Stimulated activated CD8-positive, alpha-beta memory T cell treated with anti-CD3 and anti-CD28 coated beads, Interleukin-4, amount 100 ng/mL, for 24 hours (primary cell): ENCODE results near the gene MPP1.

Source experiments
- DNase-seq: peaks from one replicate; pipeline ENCODE4 v3.0.0-alpha.2; 2020; ENCODE audit warnings: low read depth

Gene MPP1

GRCh38 chrX:154812341-154813101, 7.2 kb upstream of the MPP1 start:
- no peak for DNase-seq

- no peak for DNase-seq
Observed at GRCh38 chrX:154809939-154810665, 4.8 kb upstream of the MPP1 start.

- no peak for DNase-seq
Observed at GRCh38 chrX:154806837-154807501, 1.7 kb upstream of the MPP1 start.

- no peak for DNase-seq
Observed at GRCh38 chrX:154805696-154806091, 409 bp upstream of the MPP1 start.

GRCh38 chrX:154804261-154804956, 876 bp downstream of the MPP1 start:
- no peak for DNase-seq

GRCh38 chrX:154802947-154803346, 2.3 kb downstream of the MPP1 start:
- DNase-seq = no peak

- DNase-seq = no peak
Observed at GRCh38 chrX:154800478-154801210, 4.6 kb downstream of the MPP1 start.

GRCh38 chrX:154799556-154800348, 5.5 kb downstream of the MPP1 start:
- DNase-seq = no peak

GRCh38 chrX:154797006-154797405, 8.3 kb downstream of the MPP1 start:
- no peak for DNase-seq

- no peak for DNase-seq
Observed at GRCh38 chrX:154795016-154795415, 10.3 kb downstream of the MPP1 start.

- DNase-seq = no peak
Observed at GRCh38 chrX:154793084-154793795, 12.0 kb downstream of the MPP1 start.

- DNase-seq = no peak
Observed at GRCh38 chrX:154791939-154792338, 13.3 kb downstream of the MPP1 start.

- no peak for DNase-seq
Observed at GRCh38 chrX:154791467-154791866, 13.8 kb downstream of the MPP1 start.

- DNase-seq = no peak
Observed at GRCh38 chrX:154785716-154786115, 19.6 kb downstream of the MPP1 start.

GRCh38 chrX:154784149-154784995, 20.9 kb downstream of the MPP1 start:
- no peak for DNase-seq

GRCh38 chrX:154780968-154781367, 24.3 kb downstream of the MPP1 start:
- DNase-seq = no peak

GRCh38 chrX:154779261-154779660, 26.0 kb downstream of the MPP1 start:
- no peak for DNase-seq

GRCh38 chrX:154776753-154777152, 28.5 kb downstream of the MPP1 start:
- no peak for DNase-seq
